GM21367 (cell line): ENCODE measurements around the gene TMEM175.

Source experiments
- ATAC-seq: cut with Tn5 transposase; IDR thresholded peaks from one replicate; pipeline ENCODE4 v1.9.1; 2021; ENCODE audit not compliant: unreplicated experiment

TMEM175 gene

GRCh38 chr4:931960-932712 lies at the start of gene TMEM175, which contains the start of gene GAK:
TMEM175 (plus strand) TSS chr4:932460; CDS start chr4:947740, 15,280 bp downstream.
GAK (minus strand) TSS chr4:932316; CDS start chr4:932187, 129 bp downstream.
- ATAC-seq, result peak; percentile 86

DNA sequence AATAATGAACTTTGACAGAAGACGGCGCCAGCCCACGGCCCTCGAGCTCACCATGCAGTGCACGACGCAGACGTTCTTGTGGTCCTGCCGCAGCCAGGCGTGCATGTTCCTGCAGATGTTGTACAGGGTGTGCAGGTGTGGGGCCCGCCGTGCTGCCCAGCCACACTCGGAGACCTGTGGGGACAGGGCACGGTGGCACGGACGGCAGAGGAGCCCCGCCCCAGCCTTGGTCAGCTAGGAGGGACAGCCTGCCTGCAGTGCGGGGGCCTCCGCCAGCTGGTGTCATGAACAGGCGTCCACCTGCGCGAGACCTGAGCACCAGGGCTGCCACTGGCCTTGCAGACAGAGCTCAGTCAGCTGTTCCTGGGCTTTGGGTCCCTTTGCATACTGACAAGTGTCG lies 49.6 kb upstream of the TMEM175 start:
- ATAC-seq, result no peak

- no peak for ATAC-seq
Observed at GRCh38 chr4:883377-884095, 48.7 kb upstream of the TMEM175 start.

DNA sequence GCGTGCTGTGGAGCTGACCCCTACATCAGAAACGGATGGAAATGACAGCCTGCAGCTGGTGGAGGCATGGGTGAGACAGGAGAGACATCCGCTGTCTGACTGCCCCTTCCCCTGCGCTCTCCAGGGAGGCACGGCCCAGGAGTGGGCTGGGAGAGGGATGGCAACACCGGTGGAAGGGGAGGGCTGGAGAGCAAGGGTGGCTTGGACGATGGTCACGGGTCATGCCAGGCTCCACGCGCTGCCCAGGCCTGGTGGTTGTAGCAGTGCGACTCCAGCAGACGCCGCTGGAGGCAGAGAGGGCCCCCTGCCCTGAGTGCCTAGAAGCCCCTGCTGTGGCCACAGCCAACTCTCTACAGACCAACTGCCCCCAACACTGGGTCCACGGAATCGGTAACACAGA lies 48.0 kb upstream of the TMEM175 start:
- no peak for ATAC-seq

- ATAC-seq, result no peak
Observed at GRCh38 chr4:884896-885295, 47.4 kb upstream of the TMEM175 start.

DNA sequence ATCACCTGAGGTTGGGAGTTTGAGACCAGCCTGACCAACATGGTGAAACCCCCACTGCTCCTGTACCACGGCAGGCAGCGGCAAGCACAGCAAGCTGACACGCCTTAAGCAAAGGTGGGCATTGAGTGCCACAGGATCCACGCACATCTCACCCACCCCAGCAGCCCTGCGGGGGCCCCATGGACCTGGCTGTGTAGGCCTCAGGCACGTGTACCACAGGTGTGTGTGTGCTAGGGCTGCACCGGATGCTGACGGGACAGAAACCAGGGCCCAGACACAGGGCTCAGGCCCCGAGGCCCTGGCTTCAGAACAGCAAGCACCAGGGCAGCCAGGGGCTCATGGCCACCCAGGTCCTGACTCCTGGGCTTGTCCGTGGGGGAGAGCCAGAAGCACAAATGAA lies 46.9 kb upstream of the TMEM175 start:
- ATAC-seq, result no peak

- ATAC-seq, result no peak
Observed at GRCh38 chr4:886244-886643, 46.0 kb upstream of the TMEM175 start.

- no peak for ATAC-seq
Observed at GRCh38 chr4:887034-887763, 45.1 kb upstream of the TMEM175 start.

DNA sequence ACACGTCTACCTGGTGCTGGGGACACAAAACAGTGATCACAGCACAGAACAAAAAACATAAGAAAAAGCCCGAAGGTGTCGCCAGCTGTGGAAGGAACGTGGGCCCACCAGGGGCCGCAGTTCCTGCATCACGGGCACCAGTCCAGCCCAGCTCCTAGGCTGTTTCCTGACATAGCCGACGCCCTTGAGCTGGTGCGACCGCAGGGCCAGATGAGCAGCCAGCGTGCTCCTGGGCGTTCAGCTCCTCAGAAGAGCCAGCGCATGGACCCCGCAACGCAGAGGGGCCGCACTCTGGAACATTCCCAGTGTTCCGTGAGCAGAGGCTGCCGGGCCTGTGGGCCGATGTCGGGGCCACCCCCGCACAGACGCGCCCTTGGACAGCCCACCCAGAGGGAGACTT lies 44.2 kb upstream of the TMEM175 start:
- ATAC-seq, result no peak

- no peak for ATAC-seq
Observed at GRCh38 chr4:889516-889915, 42.7 kb upstream of the TMEM175 start.

- no peak for ATAC-seq
Observed at GRCh38 chr4:890036-890695, 42.1 kb upstream of the TMEM175 start.

- ATAC-seq, result no peak
Observed at GRCh38 chr4:891747-892146, 40.5 kb upstream of the TMEM175 start.

DNA sequence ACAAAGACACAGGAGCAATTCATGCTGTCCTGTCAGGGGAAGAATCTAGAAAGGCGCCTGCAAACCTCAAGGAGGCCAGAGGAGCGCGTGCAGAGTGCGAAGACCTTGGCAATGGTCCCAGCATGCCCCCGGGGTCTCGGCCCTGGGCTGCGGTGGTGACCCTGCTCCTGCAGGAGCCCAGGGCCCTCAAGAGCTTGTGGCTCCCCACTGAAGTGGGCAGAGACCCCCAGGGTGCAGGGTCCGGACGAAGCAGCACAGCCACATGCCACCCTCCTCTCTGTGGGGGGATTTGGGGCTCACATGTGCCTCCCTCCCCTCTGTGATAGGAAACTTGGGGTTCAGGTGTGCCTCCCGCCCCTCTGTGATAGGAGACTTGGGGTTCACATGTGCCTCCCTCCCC lies 39.5 kb upstream of the TMEM175 start:
- ATAC-seq, result no peak

- ATAC-seq, result no peak
Observed at GRCh38 chr4:893276-893994, 38.8 kb upstream of the TMEM175 start.

DNA sequence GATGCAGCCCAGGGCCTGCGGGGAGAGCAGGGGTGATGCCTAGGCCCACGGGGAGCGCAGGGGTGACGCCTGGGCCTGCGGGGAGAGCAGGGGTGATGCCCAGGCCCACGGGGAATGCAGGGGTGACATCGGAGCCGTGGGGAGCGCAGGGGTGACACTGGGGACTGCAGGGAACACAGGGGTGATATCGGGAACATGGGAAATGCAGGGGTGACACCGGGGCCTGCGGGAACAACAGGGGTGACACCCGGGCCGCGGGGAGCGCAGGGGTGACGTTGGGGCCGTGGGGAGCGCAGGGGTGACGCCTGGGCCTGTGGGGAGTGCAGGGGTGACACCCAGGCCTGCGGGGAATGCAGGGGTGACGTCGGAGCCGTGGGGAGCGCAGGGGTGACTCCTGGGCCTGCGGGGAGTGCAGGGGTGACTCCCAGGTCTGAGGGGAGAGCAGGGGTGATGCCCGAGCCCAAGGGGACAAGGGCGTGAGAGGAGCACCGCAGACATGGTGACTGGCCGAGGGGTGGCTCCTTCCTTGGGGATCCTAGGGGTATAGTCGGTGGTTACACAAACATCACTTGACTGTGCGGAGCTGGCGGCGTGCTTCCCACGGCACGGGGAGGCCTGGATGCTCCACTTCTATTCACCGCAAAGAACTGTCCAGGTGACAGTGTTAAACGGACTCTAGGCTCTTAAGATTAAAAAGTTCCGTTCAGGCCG lies 38.1 kb upstream of the TMEM175 start:
- no peak for ATAC-seq

GRCh38 chr4:895596-895995 lies 36.7 kb upstream of the TMEM175 start:
- no peak for ATAC-seq

DNA sequence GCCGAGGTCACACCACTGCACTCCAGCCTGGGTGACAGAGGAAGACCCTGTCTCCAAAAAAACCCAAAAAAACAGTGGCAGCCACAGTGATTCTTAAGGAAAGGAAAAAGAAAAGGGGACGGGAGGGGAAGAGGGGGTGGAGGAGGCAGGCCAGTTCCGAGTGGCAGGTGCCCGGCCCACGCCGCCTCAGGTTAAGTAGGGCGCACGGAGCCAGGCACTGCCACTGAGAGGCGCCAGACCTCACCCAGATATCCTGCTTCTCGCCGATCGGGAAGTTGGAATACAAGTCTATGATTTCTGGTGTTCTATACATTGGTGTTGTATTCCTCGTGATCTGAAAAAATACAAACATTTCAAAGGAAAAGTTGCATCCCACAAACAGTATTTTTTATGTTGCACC lies 36.0 kb upstream of the TMEM175 start:
- ATAC-seq, result no peak

DNA sequence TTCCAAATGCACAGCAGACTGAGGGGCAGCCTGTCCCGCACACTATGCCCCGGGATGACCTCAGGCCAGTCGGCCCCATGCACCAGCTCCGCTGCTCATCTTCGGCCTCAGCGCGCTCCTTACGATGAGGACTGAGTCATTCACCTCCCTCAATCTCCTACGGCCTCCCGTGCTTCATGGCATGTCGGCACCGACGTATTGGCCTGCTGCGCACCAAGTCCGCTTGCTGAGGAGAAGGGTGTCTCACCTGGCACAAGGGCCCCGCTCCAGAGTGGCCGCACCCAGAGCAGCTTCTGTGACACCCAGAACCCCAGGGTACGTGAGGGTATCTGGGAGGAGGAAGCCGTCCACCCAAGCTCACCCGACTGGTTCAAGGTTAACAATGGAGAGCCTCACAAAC lies 35.6 kb upstream of the TMEM175 start:
- no peak for ATAC-seq

DNA sequence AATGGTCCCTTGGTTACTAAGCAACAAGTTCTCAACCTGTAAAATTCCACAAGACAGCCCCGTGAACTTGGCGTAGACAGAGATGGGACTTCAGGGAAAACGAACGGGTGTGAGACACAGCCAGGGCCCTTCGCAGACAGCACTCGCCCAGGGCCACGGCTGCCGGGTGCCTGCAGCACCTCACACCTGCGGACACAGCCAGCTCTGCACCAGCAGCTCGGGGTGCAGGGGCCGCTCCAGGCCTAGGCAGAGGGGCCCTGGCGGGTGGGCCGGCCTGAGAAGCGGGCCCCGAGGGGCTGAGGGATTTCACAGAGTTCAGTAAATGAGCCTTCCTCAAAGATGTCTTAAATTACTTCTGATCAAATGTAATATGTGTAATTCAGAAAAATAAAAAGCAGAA lies 34.1 kb upstream of the TMEM175 start:
- ATAC-seq, result no peak
